H1 (cell line): Measurements from ENCODE around the gene PTPRD. TPM values are rescaled to one million over a fixed set of nuclear protein-coding genes. Genes with fewer than 3 reads are reported as not detected.

ENCODE experiments used
- ASH2L ChIP-seq: fragments of 200-600, 300-600 bp; sonication (generic); IDR thresholded peaks from one replicate; pipeline ENCODE4 v1.7.1; 2017; ENCODE audit warnings: low read length
- CHD7 ChIP-seq: fragments of 300-600 bp; sonication (generic); IDR thresholded peaks from 2 replicates; pipeline ENCODE4 v1.7.1; 2012; ENCODE audit warnings: low read length, moderate library complexity, mild to moderate bottlenecking, inconsistent platforms; ENCODE audit not compliant: insufficient replicate concordance
- KDM4A ChIP-seq: IDR thresholded peaks from one replicate; pipeline ENCODE4 v1.7.1; 2012; ENCODE audit warnings: low read depth, mild to moderate bottlenecking, moderate library complexity, low read length, inconsistent platforms; ENCODE audit not compliant: severe bottlenecking
- NANOG ChIP-seq: IDR thresholded peaks from 2 replicates; pipeline ENCODE4 v1.6.1; 2011; ENCODE audit warnings: low read length, low read depth, mild to moderate bottlenecking, inconsistent platforms; ENCODE audit not compliant: insufficient read depth, poor library complexity, severe bottlenecking
- SP1 ChIP-seq: IDR thresholded peaks from 2 replicates; pipeline ENCODE4 v1.6.1; 2011; ENCODE audit warnings: low read depth, low read length
- SP4 ChIP-seq: IDR thresholded peaks from 2 replicates; pipeline ENCODE4 v1.6.1; 2012; ENCODE audit warnings: low read length, inconsistent platforms
- TCF12 ChIP-seq: IDR thresholded peaks from 2 replicates; pipeline ENCODE4 v1.6.1; 2011; ENCODE audit warnings: low read depth, mild to moderate bottlenecking, low read length
- USF2 ChIP-seq: IDR thresholded peaks from 2 replicates; pipeline ENCODE4 v1.6.1; 2011; ENCODE audit warnings: low read length, improper control_type of control experiment
- polyA plus RNA-seq, 7 experiments: library from polyadenylated mRNA; depleted of rRNA in 3 of 7; stranded (reverse) in 5 of 7; unstranded in 2 of 7; fragments of >200 nt in 5 of 7; fragments of 200-250 nt in 2 of 7; gene quantifications; 1 replicate in 5 of 7; 2 replicates in 1 of 7; 4 replicates in 1 of 7; pipeline versions ENCODE4 v1.2.1 to v1.2.3, GENCODE V29; 2011 to 2013; ENCODE audit warnings: missing spikeins in 2 of 7, mixed read lengths in 2 of 7
- total RNA-seq: library from RNA; stranded (reverse); fragmentation: NEBNext Ultra II Directional; extraction: Animal tissue kit (Norgen Biotek cat#: 25700); gene quantifications from 2 replicates; pipeline ENCODE4 v1.2.1, GENCODE V29; 2021

The PTPRD gene
- total and polyA plus RNA-seq, 2 of the 8 experiments (the other 6 are each of a cell fraction or from before 2014, with no cell fraction given) = 17.2 to 77.0 TPM

GRCh38 chr9:10008101-10008799 is 604.6 kb downstream of the PTPRD start (continued):
- TF ChIP-seq CHD7 (no peak), KDM4A (no peak), TCF12 (peak; percentile 83; the same call in 1 of the 2 replicates), USF2 (no peak), SP1 (no peak), NANOG (no peak), SP4 (no peak), ASH2L (no peak)
